Measurements from ENCODE around the gene PROB1.
"Not testable (repeated sequence)": the region's sequence is repeated elsewhere in the genome, so short reads cannot be mapped to it uniquely, and the experiment has no call there.

Gene PROB1

GRCh38 chr5:139418793-139419192 is 23.9 kb upstream of the PROB1 start:
- intact Hi-C loops (cut with micrococcal nuclease), result no loop called here
- peaks cover 1% of the 10 kb centered on the region for H3K4me1 Mint-ChIP-seq (ENCODE audit: low read depth)
- H3K27ac Mint-ChIP-seq, result no peak overlapping the region
- H3K4me3 Mint-ChIP-seq, result no peak overlapping the region
- H3K9me3 Mint-ChIP-seq, result no peaks in the 10 kb centered on the region
- peaks cover 6% of the 10 kb centered on the region for H3K36me3 Mint-ChIP-seq (ENCODE audit: low read depth)
- H3K27me3 Mint-ChIP-seq, result no peaks in the 10 kb centered on the region

GRCh38 chr5:139417214-139417613 is 22.3 kb upstream of the PROB1 start:
- Mint-ChIP-seq H3K9me3 (no peaks in the 10 kb centered on the region), H3K27me3 (no peaks in the 10 kb centered on the region), H3K4me1 (ENCODE audit: low read depth) (no peaks in the 10 kb centered on the region), H3K27ac (no peak overlapping the region), H3K36me3 (ENCODE audit: low read depth) (peaks cover 6% of the 10 kb centered on the region), H3K4me3 (no peak overlapping the region)
- intact Hi-C loops (cut with micrococcal nuclease), result no loop called here

- H3K27ac Mint-ChIP-seq, result no peak overlapping the region
- H3K27me3 Mint-ChIP-seq, result no peaks in the 10 kb centered on the region
- intact Hi-C loops (cut with micrococcal nuclease), result no loop called here
- no peaks in the 10 kb centered on the region for H3K9me3 Mint-ChIP-seq
- no peaks in the 10 kb centered on the region for H3K4me1 Mint-ChIP-seq (ENCODE audit: low read depth)
- H3K4me3 Mint-ChIP-seq, result no peak overlapping the region
- peaks cover 6% of the 10 kb centered on the region for H3K36me3 Mint-ChIP-seq (ENCODE audit: low read depth)
Measured at GRCh38 chr5:139416651-139417050, 21.7 kb upstream of the PROB1 start.

- intact Hi-C loops (cut with micrococcal nuclease), result no loop called here
- no peaks in the 10 kb centered on the region for H3K4me1 Mint-ChIP-seq (ENCODE audit: low read depth)
- no peak overlapping the region for H3K27ac Mint-ChIP-seq
- H3K27me3 Mint-ChIP-seq, result no peaks in the 10 kb centered on the region
- H3K4me3 Mint-ChIP-seq, result no peak overlapping the region
- no peaks in the 10 kb centered on the region for H3K9me3 Mint-ChIP-seq
- H3K36me3 Mint-ChIP-seq (ENCODE audit: low read depth), result peaks cover 6% of the 10 kb centered on the region
Measured at GRCh38 chr5:139415869-139416268, 21.0 kb upstream of the PROB1 start.

- H3K27me3 Mint-ChIP-seq, result no peaks in the 10 kb centered on the region
- no peaks in the 10 kb centered on the region for H3K4me1 Mint-ChIP-seq (ENCODE audit: low read depth)
- no peaks in the 10 kb centered on the region for H3K9me3 Mint-ChIP-seq
- no peak overlapping the region for H3K4me3 Mint-ChIP-seq
- intact Hi-C loops (cut with micrococcal nuclease), result no loop called here
- peaks cover 6% of the 10 kb centered on the region for H3K36me3 Mint-ChIP-seq (ENCODE audit: low read depth)
- H3K27ac Mint-ChIP-seq, result no peak overlapping the region
Measured at GRCh38 chr5:139415221-139415861, 20.4 kb upstream of the PROB1 start.

DNA sequence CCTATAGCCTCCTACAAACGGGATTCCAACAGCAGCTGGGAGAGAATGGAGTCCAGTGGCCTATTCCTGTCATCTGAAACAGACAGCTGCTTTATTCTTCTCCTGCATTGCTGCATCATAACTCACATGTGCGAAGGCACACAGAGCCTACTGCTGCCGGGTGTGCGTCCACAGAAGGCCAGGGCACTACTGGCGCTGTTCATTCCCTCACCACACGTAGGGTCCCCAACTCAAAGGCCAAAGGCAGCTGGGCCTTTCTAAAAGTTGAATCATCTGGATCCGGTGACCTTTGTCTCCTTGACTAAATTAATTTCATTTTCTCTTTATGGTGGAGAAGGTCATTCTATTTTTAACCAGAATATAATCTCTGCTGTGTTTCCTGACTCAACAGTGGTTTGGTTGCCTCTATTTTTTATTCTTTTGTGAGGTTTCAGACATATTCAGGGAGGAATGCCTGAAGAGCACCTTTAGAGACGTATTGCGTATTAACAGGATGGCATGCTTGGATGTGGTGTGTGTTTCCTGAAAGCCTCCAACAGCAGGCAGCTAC is 19.8 kb upstream of the PROB1 start:
- Mint-ChIP-seq H3K4me3 (no peak overlapping the region), H3K27me3 (no peaks in the 10 kb centered on the region), H3K4me1 (ENCODE audit: low read depth) (no peaks in the 10 kb centered on the region), H3K27ac (no peak overlapping the region), H3K9me3 (no peaks in the 10 kb centered on the region), H3K36me3 (ENCODE audit: low read depth) (peaks cover 5% of the 10 kb centered on the region)
- intact Hi-C loops (cut with micrococcal nuclease), result no loop called here

GRCh38 chr5:139413963-139414362 is 19.1 kb upstream of the PROB1 start:
- Mint-ChIP-seq H3K9me3 (no peaks in the 10 kb centered on the region), H3K27ac (no peak overlapping the region), H3K4me1 (ENCODE audit: low read depth) (no peaks in the 10 kb centered on the region), H3K27me3 (no peaks in the 10 kb centered on the region), H3K36me3 (ENCODE audit: low read depth) (no peaks in the 10 kb centered on the region), H3K4me3 (no peak overlapping the region)
- intact Hi-C loops (cut with micrococcal nuclease), result no loop called here

DNA sequence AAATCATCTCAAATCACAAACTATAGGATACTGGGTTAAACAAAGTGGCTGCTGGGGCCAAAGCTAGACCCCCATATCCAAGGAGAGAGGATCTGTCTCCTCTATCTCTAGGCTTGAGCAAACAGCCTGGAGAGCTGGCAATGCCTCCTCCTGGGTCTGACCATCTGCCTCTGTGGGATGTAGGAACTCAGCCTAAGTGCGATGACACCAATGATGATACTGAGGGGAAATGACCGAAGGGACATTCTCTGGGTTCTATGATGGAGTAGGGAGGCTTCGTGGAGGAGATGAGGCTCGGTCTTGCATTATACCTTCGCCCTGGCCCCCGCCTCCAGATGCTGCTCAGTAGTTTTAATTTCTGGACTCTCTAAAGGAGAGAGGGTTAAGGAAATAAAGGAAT is 18.2 kb upstream of the PROB1 start:
- H3K4me1 Mint-ChIP-seq (ENCODE audit: low read depth), result no peaks in the 10 kb centered on the region
- no peak overlapping the region for H3K27ac Mint-ChIP-seq
- no peaks in the 10 kb centered on the region for H3K27me3 Mint-ChIP-seq
- H3K9me3 Mint-ChIP-seq, result no peaks in the 10 kb centered on the region
- H3K36me3 Mint-ChIP-seq (ENCODE audit: low read depth), result no peaks in the 10 kb centered on the region
- H3K4me3 Mint-ChIP-seq, result no peak overlapping the region
- intact Hi-C loops (cut with micrococcal nuclease), result no loop called here

GRCh38 chr5:139410993-139411828 is 16.3 kb upstream of the PROB1 start:
- no peak overlapping the region for H3K27ac Mint-ChIP-seq
- no peak overlapping the region for H3K4me3 Mint-ChIP-seq
- no peaks in the 10 kb centered on the region for H3K27me3 Mint-ChIP-seq
- H3K9me3 Mint-ChIP-seq, result no peaks in the 10 kb centered on the region
- peaks cover 10% of the 10 kb centered on the region for H3K4me1 Mint-ChIP-seq (ENCODE audit: low read depth)
- intact Hi-C loops (cut with micrococcal nuclease), result no loop called here
- no peaks in the 10 kb centered on the region for H3K36me3 Mint-ChIP-seq (ENCODE audit: low read depth)

DNA sequence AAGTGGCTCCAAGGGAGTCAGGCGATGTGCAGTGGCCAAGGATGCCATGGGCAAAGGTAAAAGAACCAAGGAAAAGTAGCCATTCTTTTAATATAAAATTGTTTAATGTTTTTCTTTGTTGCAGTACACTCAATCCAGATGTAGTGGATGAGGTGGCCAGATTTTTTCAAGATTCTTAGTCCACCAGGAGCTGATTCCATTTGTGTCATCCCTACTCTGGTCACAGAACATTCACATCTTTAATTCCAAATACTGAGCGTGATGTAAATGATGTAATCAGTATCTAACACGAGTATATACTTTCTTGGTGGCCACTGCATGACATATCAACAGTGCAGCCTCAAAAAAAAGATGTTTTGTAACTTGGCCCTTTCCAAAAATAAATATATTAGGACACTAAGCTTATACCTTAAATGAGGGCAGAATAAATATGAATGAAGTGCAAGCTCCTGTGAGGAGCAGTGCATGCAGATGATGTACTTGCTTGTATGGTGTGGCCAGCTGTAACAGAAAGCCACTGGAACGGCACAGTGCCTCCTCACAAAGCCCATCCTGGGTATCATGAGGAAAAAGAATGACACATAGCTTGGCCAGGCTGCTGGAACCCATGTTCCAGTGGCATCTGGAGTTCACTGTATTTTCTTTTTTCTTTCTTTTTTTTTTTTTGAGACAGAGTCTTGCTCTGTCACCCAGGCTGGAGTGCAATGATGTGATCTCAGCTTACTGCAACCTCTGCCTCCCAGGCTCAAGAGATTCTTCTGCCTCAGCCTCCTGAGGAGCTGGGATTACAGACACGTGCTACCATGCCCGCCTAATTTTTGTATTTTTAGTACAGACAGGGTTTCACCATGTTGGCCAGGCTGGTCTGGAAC is 15.5 kb upstream of the PROB1 start:
- H3K36me3 Mint-ChIP-seq (ENCODE audit: low read depth), result no peaks in the 10 kb centered on the region
- H3K27ac Mint-ChIP-seq, result no peak overlapping the region
- peaks cover 10% of the 10 kb centered on the region for H3K4me1 Mint-ChIP-seq (ENCODE audit: low read depth)
- intact Hi-C loops (cut with micrococcal nuclease), result no loop called here
- no peaks in the 10 kb centered on the region for H3K9me3 Mint-ChIP-seq
- H3K27me3 Mint-ChIP-seq, result no peaks in the 10 kb centered on the region
- H3K4me3 Mint-ChIP-seq, result no peak overlapping the region

- H3K9me3 Mint-ChIP-seq; H3K36me3 Mint-ChIP-seq (ENCODE audit: low read depth); H3K27ac Mint-ChIP-seq; H3K27me3 Mint-ChIP-seq; H3K4me3 Mint-ChIP-seq: not testable (repeated sequence)
- peaks cover 16% of the 10 kb centered on the region for H3K4me1 Mint-ChIP-seq (ENCODE audit: low read depth)
- intact Hi-C loops (cut with micrococcal nuclease), result loop anchor here (10.0 kb wide), 1 partner anchor 114 kb away; the partner anchor contains the start of gene MATR3
Measured at GRCh38 chr5:139409116-139409515, 14.2 kb upstream of the PROB1 start.

DNA sequence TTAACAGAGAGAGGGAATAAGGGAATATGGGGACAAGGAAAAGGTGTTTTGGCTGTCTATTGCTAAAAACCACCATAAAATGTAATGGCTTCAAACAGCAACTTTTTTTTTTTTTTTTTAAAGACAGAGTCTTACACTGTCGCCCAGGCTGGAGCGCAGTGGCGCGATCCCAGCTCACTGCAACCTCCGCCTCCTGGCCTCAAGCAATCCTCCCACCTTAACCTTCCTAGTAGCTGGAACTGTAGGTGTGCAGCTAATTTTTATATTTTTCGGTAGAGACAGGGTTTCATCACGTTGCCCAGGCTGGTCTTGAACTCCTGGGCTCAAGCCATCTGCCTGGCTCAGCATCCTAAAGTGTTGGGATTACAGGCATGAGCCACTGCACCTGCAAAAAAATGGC is 13.3 kb upstream of the PROB1 start:
- H3K4me1 Mint-ChIP-seq (ENCODE audit: low read depth), result peaks cover 21% of the 10 kb centered on the region
- H3K27me3 Mint-ChIP-seq, result no peaks in the 10 kb centered on the region
- H3K9me3 Mint-ChIP-seq, result no peaks in the 10 kb centered on the region
- no peak overlapping the region for H3K27ac Mint-ChIP-seq
- H3K4me3 Mint-ChIP-seq, result no peak overlapping the region
- intact Hi-C loops (cut with micrococcal nuclease), result loop anchor here (10.0 kb wide), 1 partner anchor 113 kb away; the partner anchor contains the start of gene MATR3
- H3K36me3 Mint-ChIP-seq (ENCODE audit: low read depth), result peaks cover 6% of the 10 kb centered on the region

DNA sequence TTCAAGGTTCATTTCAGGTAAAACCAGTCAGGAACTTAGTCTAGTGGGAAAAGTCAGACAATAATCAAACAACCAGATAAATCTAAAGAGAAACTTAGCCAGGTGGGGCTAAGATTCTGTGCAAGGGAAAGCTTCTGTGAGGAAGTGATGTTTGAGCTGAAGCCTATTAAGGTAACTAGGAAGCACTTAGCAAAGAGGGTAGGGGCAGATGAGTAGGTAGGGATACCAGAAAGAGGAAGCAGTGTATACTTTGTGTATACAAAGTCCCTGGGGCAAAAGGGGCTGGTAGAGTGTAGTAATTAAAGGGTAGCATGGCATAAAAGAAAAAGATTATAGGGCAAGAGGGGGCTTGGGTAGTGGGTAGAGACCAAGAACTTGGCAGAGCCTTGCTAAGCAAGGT is 12.6 kb upstream of the PROB1 start:
- peaks cover 6% of the 10 kb centered on the region for H3K36me3 Mint-ChIP-seq (ENCODE audit: low read depth)
- H3K4me1 Mint-ChIP-seq (ENCODE audit: low read depth), result peaks cover 28% of the 10 kb centered on the region
- no peaks in the 10 kb centered on the region for H3K27me3 Mint-ChIP-seq
- intact Hi-C loops (cut with micrococcal nuclease), result loop anchor here (10.0 kb wide), 1 partner anchor 113 kb away; the partner anchor contains the start of gene MATR3
- H3K27ac Mint-ChIP-seq, result no peak overlapping the region
- no peaks in the 10 kb centered on the region for H3K9me3 Mint-ChIP-seq
- no peak overlapping the region for H3K4me3 Mint-ChIP-seq
